ENCODE measurements around the gene HAAO.

Gene HAAO

DNA sequence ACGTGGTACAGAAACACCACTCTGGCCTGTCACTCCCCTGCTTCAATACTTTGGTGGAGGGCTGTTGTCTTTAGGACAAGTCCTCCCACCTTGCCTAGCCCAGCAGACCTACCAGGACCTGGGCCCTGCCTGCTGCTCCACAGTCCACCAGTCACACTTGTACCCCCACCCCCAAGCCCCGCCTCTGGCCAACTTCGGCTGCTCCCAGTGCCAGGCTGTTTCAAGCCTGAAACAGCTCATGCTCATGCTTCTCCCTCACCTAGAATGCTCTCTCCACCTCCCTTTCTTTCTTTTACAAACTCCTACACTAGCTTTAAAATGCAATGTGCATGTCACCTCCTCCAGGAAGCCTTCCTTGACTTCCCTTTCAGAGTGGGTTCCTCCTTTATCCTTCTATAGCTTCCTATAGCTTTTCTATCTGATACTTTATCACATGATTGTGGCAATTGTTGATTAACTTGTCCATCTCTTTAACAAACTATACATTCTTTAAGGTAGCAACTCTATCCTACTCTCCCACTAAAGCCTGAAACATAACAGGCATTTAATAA lies 23.6 kb downstream of the HAAO start:
- no peak overlapping the region for H3K4me3 ChIP-seq
- no peak for DNase-seq (ENCODE audit: low spot score)
- TF ChIP-seq, protein P1, sequence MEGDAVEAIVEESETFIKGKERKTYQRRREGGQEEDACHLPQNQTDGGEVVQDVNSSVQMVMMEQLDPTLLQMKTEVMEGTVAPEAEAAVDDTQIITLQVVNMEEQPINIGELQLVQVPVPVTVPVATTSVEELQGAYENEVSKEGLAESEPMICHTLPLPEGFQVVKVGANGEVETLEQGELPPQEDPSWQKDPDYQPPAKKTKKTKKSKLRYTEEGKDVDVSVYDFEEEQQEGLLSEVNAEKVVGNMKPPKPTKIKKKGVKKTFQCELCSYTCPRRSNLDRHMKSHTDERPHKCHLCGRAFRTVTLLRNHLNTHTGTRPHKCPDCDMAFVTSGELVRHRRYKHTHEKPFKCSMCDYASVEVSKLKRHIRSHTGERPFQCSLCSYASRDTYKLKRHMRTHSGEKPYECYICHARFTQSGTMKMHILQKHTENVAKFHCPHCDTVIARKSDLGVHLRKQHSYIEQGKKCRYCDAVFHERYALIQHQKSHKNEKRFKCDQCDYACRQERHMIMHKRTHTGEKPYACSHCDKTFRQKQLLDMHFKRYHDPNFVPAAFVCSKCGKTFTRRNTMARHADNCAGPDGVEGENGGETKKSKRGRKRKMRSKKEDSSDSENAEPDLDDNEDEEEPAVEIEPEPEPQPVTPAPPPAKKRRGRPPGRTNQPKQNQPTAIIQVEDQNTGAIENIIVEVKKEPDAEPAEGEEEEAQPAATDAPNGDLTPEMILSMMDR (IDR thresholded peaks at IDR 0.05), result no peak
- H3K27ac ChIP-seq, result no peak overlapping the region

DNA sequence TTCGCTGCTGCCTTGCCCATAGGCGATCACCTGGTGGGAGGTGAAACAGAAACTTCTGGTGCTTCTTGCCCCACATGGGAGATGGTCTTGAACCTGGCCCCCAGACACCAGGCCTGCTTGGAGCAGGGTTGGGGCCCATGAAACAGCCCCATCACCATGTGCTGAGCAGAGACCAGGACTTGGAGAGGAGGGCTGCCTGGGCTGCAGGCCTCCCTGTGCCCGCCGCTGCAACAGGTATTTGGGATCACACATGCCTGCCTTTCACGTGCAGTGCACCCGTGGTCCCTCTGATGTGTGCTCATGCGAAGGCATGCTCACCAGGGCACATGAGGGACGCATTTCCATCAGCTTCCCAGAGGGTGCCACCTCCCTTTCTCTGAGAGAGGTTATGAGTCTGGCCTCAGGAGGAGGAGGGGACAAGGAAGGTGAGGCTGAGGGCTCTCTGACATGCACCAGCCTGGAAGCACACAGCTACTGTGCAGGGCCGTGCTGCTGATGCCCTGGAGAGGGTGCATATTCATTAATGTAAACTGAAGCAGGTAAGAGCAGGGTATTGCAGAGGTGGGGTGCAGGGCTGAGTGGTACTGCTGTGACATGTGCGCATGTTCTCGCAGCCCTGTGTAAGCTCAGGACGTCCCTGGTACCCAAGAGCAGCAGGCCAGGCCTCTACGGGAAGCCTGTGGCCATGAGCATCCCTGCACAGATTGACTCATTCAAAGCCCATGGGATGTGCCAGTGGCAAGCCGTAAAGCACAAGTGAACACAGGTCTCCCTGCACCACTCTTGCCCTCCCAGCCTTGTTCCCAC lies 24.3 kb downstream of the HAAO start:
- Histone ChIP-seq H3K4me3 (no peak overlapping the region), H3K27ac (no peak overlapping the region)
- TF ChIP-seq, protein P1 (IDR thresholded peaks at IDR 0.05), result no peak
- no peak for DNase-seq (ENCODE audit: low spot score)

DNA sequence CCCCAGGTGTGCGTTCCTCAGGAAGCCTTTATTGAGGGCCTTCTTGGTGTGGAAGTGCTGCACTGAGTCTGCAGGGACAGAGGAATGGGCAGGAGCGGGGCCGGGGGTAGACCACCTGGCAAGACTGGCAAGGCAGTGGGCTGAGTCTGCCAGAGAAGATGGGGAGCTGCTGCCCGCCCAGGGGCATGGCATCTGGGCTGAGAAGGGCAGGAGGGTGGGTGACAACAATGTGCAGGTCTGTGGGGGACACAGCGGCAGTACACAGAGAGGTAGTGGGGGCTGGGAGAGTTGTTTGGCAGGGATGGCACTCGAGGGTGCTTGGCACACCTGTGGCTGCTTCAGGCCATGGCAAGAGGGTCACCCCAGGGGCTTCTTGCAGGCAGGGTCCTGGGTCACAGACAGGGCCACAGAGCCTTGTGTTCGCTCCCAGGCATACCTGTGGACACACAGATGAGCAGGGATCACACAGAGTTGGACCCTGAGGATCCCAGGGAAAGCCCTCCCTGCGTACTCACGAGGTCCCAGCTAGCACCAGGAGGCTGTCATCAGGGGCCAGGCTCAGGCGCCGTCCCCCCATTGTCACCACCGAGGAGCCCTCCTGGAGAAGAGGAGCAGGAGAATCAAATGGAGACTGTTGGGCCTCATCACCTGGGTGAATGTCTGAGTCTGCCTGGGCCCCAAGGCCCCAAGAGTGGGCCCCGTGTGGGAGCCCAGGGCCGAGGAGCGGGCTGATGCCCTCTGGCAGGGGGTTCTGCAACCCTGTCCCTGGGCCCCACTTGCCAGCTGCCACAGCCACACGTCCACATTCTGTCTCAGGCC lies 25.1 kb downstream of the HAAO start:
- TF ChIP-seq, protein P1 (IDR thresholded peaks at IDR 0.05), result no peak
- Histone ChIP-seq H3K27ac (no peak overlapping the region), H3K4me3 (no peak overlapping the region)
- DNase-seq (ENCODE audit: low spot score), result no peak

DNA sequence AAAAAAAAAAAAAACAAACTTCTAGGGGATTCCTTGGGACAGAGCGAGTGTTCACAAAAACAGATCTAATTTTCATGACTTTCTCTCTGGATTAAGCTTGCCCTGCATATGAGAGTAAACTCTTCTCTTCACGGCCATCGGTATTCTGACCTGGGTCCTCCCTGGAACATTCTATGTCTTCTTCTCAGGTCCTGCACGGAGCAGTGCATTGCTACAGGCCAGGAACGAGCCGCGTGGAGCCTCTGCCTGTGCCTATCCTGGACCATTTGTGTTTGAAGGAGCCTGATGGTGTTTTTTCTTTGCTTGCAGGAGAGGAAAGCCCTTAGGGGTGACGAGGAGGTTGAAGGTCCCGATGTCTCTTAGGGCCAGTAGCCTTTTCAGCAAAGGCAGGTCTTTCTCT lies 26.7 kb downstream of the HAAO start:
- no peak for DNase-seq (ENCODE audit: low spot score)
- Histone ChIP-seq H3K4me3 (no peak overlapping the region), H3K27ac (no peak overlapping the region)
- TF ChIP-seq, protein P1 (IDR thresholded peaks at IDR 0.05), result no peak

DNA sequence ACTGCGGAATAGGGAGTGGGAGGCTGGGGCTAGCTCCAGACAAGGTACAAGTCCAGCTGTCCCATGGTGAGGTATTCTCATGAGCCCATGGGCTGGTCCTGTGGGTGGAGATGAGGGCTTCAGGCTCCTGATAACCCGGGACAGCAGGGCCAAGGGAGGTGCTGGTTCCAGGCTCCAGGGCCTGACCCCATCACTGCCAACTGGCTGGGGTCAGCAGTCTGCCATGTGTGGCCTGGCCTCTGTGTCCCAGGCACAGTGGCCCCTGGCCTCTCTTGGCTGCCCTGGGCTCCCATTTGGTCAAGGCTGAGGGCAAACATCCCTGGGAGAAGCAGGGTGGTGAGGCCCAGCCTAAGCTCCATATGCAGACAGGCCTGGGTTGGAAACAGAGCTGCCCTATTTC lies 27.5 kb downstream of the HAAO start:
- Histone ChIP-seq H3K27ac (no peak overlapping the region), H3K4me3 (no peak overlapping the region)
- TF ChIP-seq, protein P1 (IDR thresholded peaks at IDR 0.05), result no peak
- DNase-seq (ENCODE audit: low spot score), result no peak

DNA sequence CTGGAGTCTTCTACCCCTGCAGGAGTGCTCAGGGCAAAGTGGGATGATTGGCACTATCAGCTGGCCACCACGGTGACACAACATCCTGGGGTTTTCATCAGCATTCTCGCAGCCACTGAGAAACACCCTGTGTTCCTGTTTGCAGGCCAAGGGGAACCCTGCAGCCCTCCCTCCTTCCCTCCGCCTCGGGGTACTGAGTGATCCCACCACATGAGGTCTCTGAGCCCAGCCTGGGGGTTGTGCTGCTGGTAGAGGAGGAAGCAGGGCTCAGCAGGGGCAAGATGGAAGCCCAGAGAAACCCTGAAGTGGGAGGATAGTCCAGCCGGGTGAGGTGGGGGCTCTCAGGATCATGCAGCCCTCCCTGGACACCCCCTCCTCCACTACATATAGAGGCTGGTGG lies 28.3 kb downstream of the HAAO start, which contains the start of gene OXER1:
Gene OXER1 (minus strand): TSS at position 40 of the 400 bp plus-strand sequence. CDS start 73 bp downstream, outside the sequence.
- TF ChIP-seq, protein P1 (IDR thresholded peaks at IDR 0.05), result no peak
- H3K4me3 ChIP-seq, result no peak within 1 kb of the TSS
- no peak for DNase-seq (ENCODE audit: low spot score)
- no peak within 1 kb of the TSS for H3K27ac ChIP-seq

All from coronary artery (tissue), 2 donors.